Tibial nerve (tissue), 4 donors: ENCODE results near the gene CTNNA3. TPM values are rescaled to one million over a fixed set of nuclear protein-coding genes. Genes with fewer than 3 reads are reported as not detected.

Experiments used
- DNase-seq, 2 donors: peaks; one replicate each; pipeline ENCODE4 v3.0.0-alpha.2; 2019; ENCODE audit warnings: low spot score in 2 of 2
- H3K27ac ChIP-seq, 4 donors: fragments of 200-600 bp; sonication (generic) in 3 of 4; one replicate each; pipeline ENCODE4 v1.5.1; 2017 to 2019; ENCODE audit warnings: mild to moderate bottlenecking in 1 of 4
- H3K27me3 ChIP-seq, 2 donors: fragments of 200-600 bp; sonication (generic) in 1 of 2; one replicate each; pipeline versions ENCODE4 v1.5.1 to v1.6.0; 2017 to 2019
- H3K36me3 ChIP-seq, 3 donors: fragments of 200-600 bp; sonication (generic); one replicate each; pipeline ENCODE4 v1.5.1; 2018 to 2019
- H3K4me1 ChIP-seq, 4 donors: fragments of 200-600 bp; sonication (generic) in 3 of 4; one replicate each; pipeline ENCODE4 v1.5.1; 2017 to 2019
- H3K4me3 ChIP-seq, 4 donors: fragments of 200-600 bp; sonication (generic) in 3 of 4; one replicate each; pipeline ENCODE4 v1.5.1; 2017 to 2019; ENCODE audit warnings: mild to moderate bottlenecking in 1 of 4, moderate library complexity in 1 of 4
- H3K9me3 ChIP-seq, 4 donors: fragments of 200-600 bp; sonication (generic) in 3 of 4; one replicate each; pipeline ENCODE4 v1.5.1; 2017 to 2019
- CTCF ChIP-seq, 5 experiments: fragments of 200-600 bp in 3 of 5; fragments of 450-650 bp in 2 of 5; sonication (generic) in 3 of 5; IDR thresholded peaks; one replicate each; pipeline ENCODE4 v1.5.1; 2016 to 2019; ENCODE audit warnings: antibody characterized with exemption in 5 of 5, mild to moderate bottlenecking in 3 of 5, moderate library complexity in 2 of 5
- EP300 ChIP-seq, 2 donors: sonication (generic); formaldehyde crosslinking; IDR thresholded peaks; one replicate each; pipeline ENCODE4 v1.6.1; 2017; ENCODE audit warnings: antibody characterized with exemption in 2 of 2, mild to moderate bottlenecking in 1 of 2
- POLR2A ChIP-seq, 2 donors: fragments of 450-650 bp; IDR thresholded peaks; one replicate each; pipeline ENCODE4 v1.6.1; 2017; ENCODE audit warnings: antibody characterized with exemption in 2 of 2, mild to moderate bottlenecking in 2 of 2, moderate library complexity in 2 of 2
- whole genome bisulfite sequencing, 2 donors: methylation state at CpG; one replicate each; pipeline ENCODE4 v1.1.5; 2018; 5-methylcytosine and 5-hydroxymethylcytosine counted together
- total RNA-seq, 4 donors: library from RNA; depleted of rRNA; stranded (reverse); fragments of >200 nt; gene quantifications; one replicate each; pipeline ENCODE4 v1.1.0, GENCODE V29; 2016

CTNNA3 gene
- total RNA-seq, 4 donors from 2014 or later = 15.9 to 36.1 (median 23.1) TPM

GRCh38 chr10:66928776-66929175, 767.2 kb downstream of the CTNNA3 start:
- 47 to 63% methylated on average over 3 of the region's 3 CpGs for WGBS, 2 donors
- Histone ChIP-seq H3K36me3 (no peaks in the 10 kb centered on the region), H3K9me3 (no peaks in the 10 kb centered on the region), H3K4me3 (no peak overlapping the region), H3K27me3 (peaks cover 0 to 31% of the 10 kb centered on the region in 2 donors), H3K27ac (no peak overlapping the region), H3K4me1 (peaks cover 0 to 25% (median 0%) of the 10 kb centered on the region in 4 donors)
- DNase-seq = no peak
- no peak for TF ChIP-seq EP300 (IDR thresholded peaks at IDR 0.05)
- TF ChIP-seq CTCF (IDR thresholded peaks at IDR 0.05) = no peak

- H3K27me3 ChIP-seq = peaks cover 0 to 31% of the 10 kb centered on the region in 2 donors
- peak overlapping the region in 2 of 4 donors; percentile 30 to 32 for H3K4me3 ChIP-seq
- no peaks in the 10 kb centered on the region for H3K36me3 ChIP-seq
- H3K9me3 ChIP-seq = no peaks in the 10 kb centered on the region
- no peak overlapping the region for H3K27ac ChIP-seq
- no peak for TF ChIP-seq CTCF (IDR thresholded peaks at IDR 0.05)
- no peak for TF ChIP-seq POLR2A (IDR thresholded peaks at IDR 0.05)
- TF ChIP-seq EP300 (IDR thresholded peaks at IDR 0.05) = no peak
- WGBS, 2 donors = 6 to 14% methylated on average over 24 to 30 of the region's 30 CpGs
- no peak for DNase-seq
- peaks cover 0 to 25% (median 0%) of the 10 kb centered on the region in 4 donors for H3K4me1 ChIP-seq
Measured at GRCh38 chr10:66927971-66928770, 767.8 kb downstream of the CTNNA3 start.

GRCh38 chr10:66927251-66927935, 768.6 kb downstream of the CTNNA3 start:
- peak overlapping the region in 2 of 4 donors; percentile 30 to 32 for H3K4me3 ChIP-seq
- no peaks in the 10 kb centered on the region for H3K36me3 ChIP-seq
- no peaks in the 10 kb centered on the region for H3K9me3 ChIP-seq
- peaks cover 0 to 31% of the 10 kb centered on the region in 2 donors for H3K27me3 ChIP-seq
- TF ChIP-seq CTCF (IDR thresholded peaks at IDR 0.05) (no peak), POLR2A (IDR thresholded peaks at IDR 0.05) (no peak), EP300 (IDR thresholded peaks at IDR 0.05) (no peak)
- H3K27ac ChIP-seq = no peak overlapping the region
- WGBS, 2 donors = 75 to 81% methylated on average over 11 of the region's 11 CpGs
- H3K4me1 ChIP-seq = peaks cover 0 to 25% (median 0%) of the 10 kb centered on the region in 4 donors
- DNase-seq = no peak

- no peak for TF ChIP-seq POLR2A (IDR thresholded peaks at IDR 0.05)
- no peak for TF ChIP-seq EP300 (IDR thresholded peaks at IDR 0.05)
- no peak for TF ChIP-seq CTCF (IDR thresholded peaks at IDR 0.05)
- Histone ChIP-seq H3K27ac (no peak overlapping the region), H3K9me3 (no peaks in the 10 kb centered on the region), H3K4me3 (no peak overlapping the region), H3K27me3 (peaks cover 0 to 31% of the 10 kb centered on the region in 2 donors), H3K4me1 (peaks cover 0 to 25% (median 0%) of the 10 kb centered on the region in 4 donors), H3K36me3 (no peaks in the 10 kb centered on the region)
- no peak for DNase-seq
- WGBS, 2 donors = 79 to 80% methylated on average over 5 of the region's 5 CpGs
Measured at GRCh38 chr10:66926841-66927240, 769.2 kb downstream of the CTNNA3 start.
